ENCODE results near the gene TRAPPC5. TPM values are rescaled to one million over a fixed set of nuclear protein-coding genes. Genes with fewer than 3 reads are reported as not detected.

TRAPPC5 gene
- 179 TPM for polyA plus RNA-seq (2012; ENCODE audit: low read depth, missing spikeins)

GRCh38 chr19:7680606-7681339 is at the start of gene TRAPPC5:
TRAPPC5 (plus strand) TSS chr19:7680833; CDS start chr19:7682254, 1,421 bp downstream.
- FAIRE-seq (peak; percentile 98), DNase-seq (ENCODE audit: insufficient read length, low spot score) (peak; percentile 80)
- TF ChIP-seq POLR2A (IDR thresholded peaks at IDR 0.05; ENCODE audit: low read depth, low read length) (peak; percentile 21; the same call in 1 of the 2 replicates), SPI1 (IDR thresholded peaks at IDR 0.05; ENCODE audit: low read depth, low read length) (no peak)

GRCh38 chr19:7631577-7631976 is 49.1 kb upstream of the TRAPPC5 start:
- FAIRE-seq = no peak
- TF ChIP-seq POU2F2 (IDR thresholded peaks at IDR 0.05; ENCODE audit: low read depth, low read length) (no peak), POLR2A (IDR thresholded peaks at IDR 0.05; ENCODE audit: low read depth, low read length) (no peak), TAF1 (IDR thresholded peaks at IDR 0.05; ENCODE audit: low read depth, low read length) (no peak), POLR2AphosphoS5 (IDR thresholded peaks at IDR 0.05; ENCODE audit: low read depth, low read length) (no peak), PAX5 (IDR thresholded peaks at IDR 0.05; ENCODE audit: insufficient read depth, low read length, severe bottlenecking) (no peak), SPI1 (IDR thresholded peaks at IDR 0.05; ENCODE audit: low read depth, low read length) (no peak)
- no peak for DNase-seq (ENCODE audit: insufficient read length, low spot score)

GRCh38 chr19:7632340-7633203 is 48.1 kb upstream of the TRAPPC5 start:
- FAIRE-seq = no peak
- TF ChIP-seq SPI1 (IDR thresholded peaks at IDR 0.05; ENCODE audit: low read depth, low read length) (no peak), PAX5 (IDR thresholded peaks at IDR 0.05; ENCODE audit: insufficient read depth, low read length, severe bottlenecking) (no peak), POLR2AphosphoS5 (IDR thresholded peaks at IDR 0.05; ENCODE audit: low read depth, low read length) (no peak), POU2F2 (IDR thresholded peaks at IDR 0.05; ENCODE audit: low read depth, low read length) (no peak), TAF1 (IDR thresholded peaks at IDR 0.05; ENCODE audit: low read depth, low read length) (no peak)

GRCh38 chr19:7633698-7634097 is 46.9 kb upstream of the TRAPPC5 start, which contains the start of gene PCP2:
PCP2 (minus strand) TSS chr19:7633719; CDS start chr19:7633457, 262 bp downstream.
- TF ChIP-seq TAF1 (IDR thresholded peaks at IDR 0.05; ENCODE audit: low read depth, low read length) (no peak), PAX5 (IDR thresholded peaks at IDR 0.05; ENCODE audit: insufficient read depth, low read length, severe bottlenecking) (no peak), SPI1 (IDR thresholded peaks at IDR 0.05; ENCODE audit: low read depth, low read length) (no peak), POLR2AphosphoS5 (IDR thresholded peaks at IDR 0.05; ENCODE audit: low read depth, low read length) (0 out of 2 replicates have a peak, but pooled peaks have one; percentile 33), POU2F2 (IDR thresholded peaks at IDR 0.05; ENCODE audit: low read depth, low read length) (no peak), POLR2A (IDR thresholded peaks at IDR 0.05; ENCODE audit: low read depth, low read length) (no peak)
- DNase-seq (ENCODE audit: insufficient read length, low spot score) (no peak), FAIRE-seq (no peak)

More at GRCh38 chr19:7632340-7633203, 48.1 kb upstream of the TRAPPC5 start:
- no peak for DNase-seq (ENCODE audit: insufficient read length, low spot score)

GRCh38 chr19:7635670-7636069 is 45.0 kb upstream of the TRAPPC5 start:
- DNase-seq (ENCODE audit: insufficient read length, low spot score) (no peak), FAIRE-seq (no peak)
- TF ChIP-seq SPI1 (IDR thresholded peaks at IDR 0.05; ENCODE audit: low read depth, low read length) (no peak), POLR2AphosphoS5 (IDR thresholded peaks at IDR 0.05; ENCODE audit: low read depth, low read length) (no peak), POLR2A (IDR thresholded peaks at IDR 0.05; ENCODE audit: low read depth, low read length) (no peak)

GRCh38 chr19:7636317-7636690 is 44.3 kb upstream of the TRAPPC5 start:
- FAIRE-seq (peak; percentile 28), DNase-seq (ENCODE audit: insufficient read length, low spot score) (no peak)
- TF ChIP-seq POLR2AphosphoS5 (IDR thresholded peaks at IDR 0.05; ENCODE audit: low read depth, low read length) (no peak), SPI1 (IDR thresholded peaks at IDR 0.05; ENCODE audit: low read depth, low read length) (no peak), TAF1 (IDR thresholded peaks at IDR 0.05; ENCODE audit: low read depth, low read length) (no peak), POLR2A (IDR thresholded peaks at IDR 0.05; ENCODE audit: low read depth, low read length) (no peak), PAX5 (IDR thresholded peaks at IDR 0.05; ENCODE audit: insufficient read depth, low read length, severe bottlenecking) (no peak), POU2F2 (IDR thresholded peaks at IDR 0.05; ENCODE audit: low read depth, low read length) (no peak)

- peak; percentile 74; the same call in 1 of the 2 replicates for TF ChIP-seq POLR2AphosphoS5 (IDR thresholded peaks at IDR 0.05; ENCODE audit: low read depth, low read length)
- TF ChIP-seq TAF1 (IDR thresholded peaks at IDR 0.05; ENCODE audit: low read depth, low read length) = peak; percentile 92
- no peak for TF ChIP-seq SPI1 (IDR thresholded peaks at IDR 0.05; ENCODE audit: low read depth, low read length)
- TF ChIP-seq POLR2A (IDR thresholded peaks at IDR 0.05; ENCODE audit: low read depth, low read length) = peak; percentile 82
- no peak for TF ChIP-seq PAX5 (IDR thresholded peaks at IDR 0.05; ENCODE audit: insufficient read depth, low read length, severe bottlenecking)
Measured at GRCh38 chr19:7636691-7637373, 43.8 kb upstream of the TRAPPC5 start, which contains the start of gene STXBP2. STXBP2 (plus strand) TSS chr19:7637110; CDS start chr19:7637150, 40 bp downstream.

GRCh38 chr19:7637374-7638256 is 43.0 kb upstream of the TRAPPC5 start:
- TF ChIP-seq POLR2AphosphoS5 (IDR thresholded peaks at IDR 0.05; ENCODE audit: low read depth, low read length) (no peak), SPI1 (IDR thresholded peaks at IDR 0.05; ENCODE audit: low read depth, low read length) (no peak), POU2F2 (IDR thresholded peaks at IDR 0.05; ENCODE audit: low read depth, low read length) (no peak), POLR2A (IDR thresholded peaks at IDR 0.05; ENCODE audit: low read depth, low read length) (no peak), TAF1 (IDR thresholded peaks at IDR 0.05; ENCODE audit: low read depth, low read length) (no peak)
- FAIRE-seq (peak; percentile 45), DNase-seq (ENCODE audit: insufficient read length, low spot score) (no peak)

More at GRCh38 chr19:7636691-7637373, 43.8 kb upstream of the TRAPPC5 start, which contains the start of gene STXBP2:
- FAIRE-seq = peak; percentile 99
- peak; percentile 100 for DNase-seq (ENCODE audit: insufficient read length, low spot score)

Data from GM12891 (cell line).